HG02885 (cell line): ENCODE results near the gene CPVL.

ENCODE experiments used
- ATAC-seq: cut with Tn5 transposase; IDR thresholded peaks from one replicate; pipeline ENCODE4 v1.9.1; 2021; ENCODE audit warnings: mild to moderate bottlenecking; ENCODE audit not compliant: unreplicated experiment, poor library complexity

The CPVL gene

DNA sequence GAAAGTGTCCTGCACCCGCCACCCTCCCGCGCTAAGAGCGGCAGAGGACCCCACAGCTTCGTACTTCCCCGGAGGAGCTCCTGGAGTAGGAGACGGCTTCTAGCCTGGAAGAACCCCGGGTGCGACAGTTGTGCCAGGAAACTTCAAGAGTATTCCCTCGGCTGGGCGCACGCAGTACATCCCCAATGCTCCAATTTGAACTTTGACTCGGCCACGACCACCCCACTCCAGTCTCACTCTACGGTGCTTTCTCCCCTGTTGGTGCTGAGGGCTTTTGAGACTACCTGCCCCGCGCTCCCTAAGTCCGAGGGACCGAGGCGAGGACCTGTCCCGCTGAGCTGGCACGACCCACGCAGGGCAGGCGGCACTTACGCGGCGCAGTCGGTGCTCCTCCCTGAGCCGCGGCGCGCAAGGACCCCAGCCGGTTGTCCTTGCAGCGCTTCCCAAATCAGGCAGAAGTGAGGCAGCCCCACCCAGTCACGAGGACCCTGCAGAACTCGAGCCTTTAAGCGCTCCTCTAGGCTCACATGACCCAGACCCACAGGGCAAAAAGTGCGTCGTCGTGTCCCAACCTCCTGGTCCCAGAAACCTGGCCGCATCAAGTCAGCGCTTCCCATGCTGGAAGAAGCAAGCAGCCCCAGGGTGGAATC lies at the start of gene CPVL:
Gene CPVL (minus strand): TSS at position 481 of the 650 bp plus-strand sequence. CDS start 25,476 bp downstream, outside the sequence.
- no peak for ATAC-seq

GRCh38 chr7:29194594-29195427 lies 48.5 kb upstream of the CPVL start, which contains the start of gene CHN2:
TSS of gene CHN2 (plus strand) at chr7:29194775.
- ATAC-seq = peak; percentile 58

- peak; percentile 24 for ATAC-seq
Observed at GRCh38 chr7:29194206-29194593, 47.9 kb upstream of the CPVL start.

GRCh38 chr7:29193316-29194205 lies 47.2 kb upstream of the CPVL start:
- ATAC-seq = no peak

DNA sequence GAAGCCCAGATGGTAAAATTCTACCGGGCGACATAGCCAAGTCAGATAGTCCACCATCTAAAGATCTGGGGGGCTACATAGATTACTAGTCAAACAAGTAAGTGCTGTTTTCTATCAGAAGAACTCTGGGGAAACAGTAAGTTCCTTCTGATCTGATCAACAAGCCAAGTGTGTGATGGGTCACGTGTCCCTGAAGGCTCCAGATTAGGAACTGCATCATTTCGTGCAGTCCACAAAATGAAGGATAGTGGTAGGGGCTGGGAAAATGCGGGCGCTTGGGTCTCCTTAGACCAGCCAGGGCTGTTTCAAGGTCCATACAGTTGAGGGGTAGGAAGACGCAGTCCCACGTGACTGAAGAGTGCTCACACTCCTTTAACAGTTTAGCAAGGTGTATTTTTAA lies 46.5 kb upstream of the CPVL start:
- ATAC-seq = no peak

- ATAC-seq = no peak
Observed at GRCh38 chr7:29192323-29192722, 46.0 kb upstream of the CPVL start.

GRCh38 chr7:29190349-29191045 lies 44.2 kb upstream of the CPVL start:
- ATAC-seq = no peak

GRCh38 chr7:29189743-29190201 lies 43.4 kb upstream of the CPVL start:
- ATAC-seq = peak; percentile 78

DNA sequence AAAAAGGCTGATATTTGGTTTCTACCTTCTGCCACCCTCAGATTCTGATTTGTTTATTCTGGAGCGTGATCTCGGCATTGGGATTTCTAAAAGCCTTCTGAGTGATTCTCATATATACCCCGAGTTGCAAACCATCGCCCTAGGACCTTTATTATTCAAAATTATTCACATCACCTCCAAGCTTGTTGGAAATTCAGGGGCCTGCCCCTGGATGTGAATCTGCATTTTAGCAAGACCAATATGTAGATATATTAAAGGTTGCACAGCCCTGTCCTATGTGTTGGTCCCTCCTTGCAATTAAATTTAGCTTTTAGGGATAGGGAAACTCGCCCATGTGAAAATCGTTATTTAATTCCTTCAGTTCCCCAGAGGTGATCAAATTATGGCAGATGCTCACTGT lies 39.3 kb upstream of the CPVL start:
- ATAC-seq = no peak

GRCh38 chr7:29184599-29184998 lies 38.3 kb upstream of the CPVL start:
- ATAC-seq = no peak

DNA sequence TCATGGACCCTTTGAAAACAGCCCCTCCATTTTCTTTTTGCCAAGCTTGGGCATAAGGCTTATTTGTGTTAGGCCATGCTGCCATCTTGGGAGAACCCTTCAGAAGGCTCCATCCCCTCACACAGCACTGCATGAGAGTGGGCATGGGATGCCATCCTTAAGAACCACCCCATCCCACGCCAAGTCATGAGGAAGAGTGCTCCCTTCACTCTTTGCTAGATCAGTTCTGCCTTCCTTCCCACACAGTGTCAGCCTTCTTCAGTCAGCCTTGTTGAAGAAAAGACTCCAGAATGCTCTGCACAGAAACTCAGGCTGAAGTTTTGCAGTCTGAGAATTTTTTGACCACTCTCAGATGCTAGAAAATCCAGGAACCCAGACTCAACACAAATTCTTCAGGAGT lies 32.8 kb upstream of the CPVL start:
- no peak for ATAC-seq

- ATAC-seq = no peak
Observed at GRCh38 chr7:29177963-29178600, 31.7 kb upstream of the CPVL start.

DNA sequence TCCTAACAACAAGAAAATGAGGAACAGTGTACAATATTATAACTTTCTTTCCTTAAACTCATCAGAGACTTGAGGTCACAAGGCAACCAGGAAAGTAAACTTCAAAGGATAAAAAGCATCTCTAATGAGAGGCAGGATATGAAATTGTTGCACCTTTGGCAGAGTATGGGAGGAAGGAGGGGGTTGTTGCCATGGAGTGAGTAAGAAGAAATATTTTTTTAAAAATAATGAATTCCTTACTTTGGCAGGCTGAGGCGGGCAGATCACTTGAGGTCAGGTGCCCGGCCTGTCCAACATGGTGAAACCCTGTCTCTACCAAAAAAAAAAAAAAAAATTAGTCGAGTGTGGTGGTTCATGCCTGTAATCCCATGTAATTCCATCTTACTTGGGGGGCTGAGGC lies 27.1 kb upstream of the CPVL start:
- no peak for ATAC-seq

DNA sequence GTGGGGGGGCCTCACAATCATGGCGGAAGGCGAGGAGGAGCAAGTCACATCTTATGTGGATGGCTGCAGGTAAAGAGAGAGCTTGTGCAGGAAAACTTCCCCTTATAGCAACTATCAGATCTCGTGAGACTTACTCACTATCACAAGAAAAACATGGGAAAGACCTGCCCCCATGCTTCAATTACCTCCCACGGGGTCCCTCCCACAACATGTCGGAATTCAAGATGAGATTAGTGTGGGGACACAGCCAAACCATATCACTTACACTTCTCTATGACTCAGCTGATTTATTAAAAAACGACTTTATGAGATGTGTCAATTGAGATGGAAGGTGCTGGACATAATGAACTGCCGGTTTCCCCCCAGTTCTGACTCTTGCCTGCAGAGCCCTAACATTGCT lies 24.4 kb upstream of the CPVL start:
- no peak for ATAC-seq

DNA sequence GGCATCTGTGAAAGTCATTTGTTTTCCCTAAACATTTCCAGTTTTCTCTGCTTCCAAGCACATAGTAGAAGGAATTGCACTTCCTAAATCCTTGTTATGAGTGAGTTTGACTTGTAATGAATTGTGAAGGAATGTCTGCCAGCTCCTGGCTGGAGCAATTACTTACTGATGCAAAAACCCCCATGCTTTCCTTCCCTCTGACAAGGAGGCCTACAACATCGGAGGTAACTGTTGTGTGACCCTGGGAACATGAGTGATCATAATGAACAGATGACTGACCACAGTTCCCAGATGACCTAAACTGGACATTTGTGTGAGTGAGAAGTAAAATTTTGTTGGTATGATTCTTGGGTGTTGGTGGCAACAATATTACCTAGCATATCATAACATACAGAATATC lies 21.4 kb upstream of the CPVL start:
- ATAC-seq = no peak

DNA sequence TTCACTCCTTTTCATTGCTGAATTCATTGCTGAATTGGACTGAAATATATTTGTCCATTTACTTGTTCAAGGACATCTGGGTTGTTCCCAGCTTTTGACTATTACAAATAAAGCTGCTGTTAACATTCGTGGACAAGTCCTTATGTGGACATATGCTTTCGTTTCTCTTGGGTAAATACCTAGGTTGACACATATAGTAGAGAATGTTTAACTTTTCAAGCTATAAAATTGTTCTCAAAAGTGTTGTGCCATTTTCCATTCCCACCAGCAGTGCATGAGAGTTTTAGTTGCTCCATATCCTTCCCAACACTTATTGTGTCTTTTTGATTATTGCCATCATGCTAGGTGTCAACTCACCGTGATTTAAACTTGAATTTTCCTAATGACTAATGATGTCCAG lies 17.5 kb upstream of the CPVL start:
- no peak for ATAC-seq

- no peak for ATAC-seq
Observed at GRCh38 chr7:29162577-29162976, 16.2 kb upstream of the CPVL start.

DNA sequence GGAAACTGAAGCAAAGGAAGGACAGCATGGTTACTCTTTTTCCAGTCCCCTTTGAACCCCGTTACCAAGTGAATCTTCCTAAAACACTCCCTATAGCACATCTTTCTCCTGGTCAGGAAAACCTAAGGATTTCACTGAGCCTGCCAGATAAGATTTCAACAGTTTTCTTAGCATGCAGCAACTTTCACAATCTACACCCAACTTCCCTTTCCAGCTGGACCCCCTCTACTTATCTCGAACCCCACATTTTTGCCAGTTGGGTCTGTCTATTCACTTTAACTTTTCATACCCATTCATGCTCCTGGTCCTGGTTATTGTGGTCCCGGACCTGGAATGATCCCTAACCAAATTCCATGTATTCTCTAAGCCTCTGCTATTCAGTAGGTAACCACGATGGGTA lies 14.9 kb upstream of the CPVL start:
- no peak for ATAC-seq

GRCh38 chr7:29160080-29160479 lies 13.7 kb upstream of the CPVL start:
- ATAC-seq = no peak
